ENCODE measurements around the gene UFD1.

Gene UFD1

GRCh38 chr22:19515654-19516377 lies 36.8 kb upstream of the UFD1 start:
- DNase-seq (ENCODE audit: low read depth): no peak

GRCh38 chr22:19514831-19515565 lies 36.0 kb upstream of the UFD1 start:
- no peak for DNase-seq (ENCODE audit: low read depth)

GRCh38 chr22:19513823-19514222 lies 34.8 kb upstream of the UFD1 start:
- DNase-seq (ENCODE audit: low read depth): no peak

- no peak for DNase-seq (ENCODE audit: low read depth)
Measured at GRCh38 chr22:19510919-19511341, 31.9 kb upstream of the UFD1 start.

GRCh38 chr22:19509923-19510322 lies 30.9 kb upstream of the UFD1 start:
- DNase-seq (ENCODE audit: low read depth): no peak

- DNase-seq (ENCODE audit: low read depth): no peak
Measured at GRCh38 chr22:19509191-19509590, 30.2 kb upstream of the UFD1 start.

- DNase-seq (ENCODE audit: low read depth): no peak
Measured at GRCh38 chr22:19508024-19508776, 29.2 kb upstream of the UFD1 start.

- no peak for DNase-seq (ENCODE audit: low read depth)
Measured at GRCh38 chr22:19507534-19507861, 28.5 kb upstream of the UFD1 start.

- DNase-seq (ENCODE audit: low read depth): no peak
Measured at GRCh38 chr22:19506212-19506611, 27.2 kb upstream of the UFD1 start.

- no peak for DNase-seq (ENCODE audit: low read depth)
Measured at GRCh38 chr22:19505735-19506126, 26.7 kb upstream of the UFD1 start.

- DNase-seq (ENCODE audit: low read depth): no peak
Measured at GRCh38 chr22:19504900-19505734, 26.1 kb upstream of the UFD1 start.

GRCh38 chr22:19503869-19504268 lies 24.9 kb upstream of the UFD1 start:
- no peak for DNase-seq (ENCODE audit: low read depth)

- no peak for DNase-seq (ENCODE audit: low read depth)
Measured at GRCh38 chr22:19503367-19503766, 24.4 kb upstream of the UFD1 start.

GRCh38 chr22:19501897-19502447 lies 23.0 kb upstream of the UFD1 start:
- no peak for DNase-seq (ENCODE audit: low read depth)

GRCh38 chr22:19499880-19500242 lies 20.9 kb upstream of the UFD1 start:
- no peak for DNase-seq (ENCODE audit: low read depth)

GRCh38 chr22:19499236-19499879 lies 20.4 kb upstream of the UFD1 start:
- no peak for DNase-seq (ENCODE audit: low read depth)

- no peak for DNase-seq (ENCODE audit: low read depth)
Measured at GRCh38 chr22:19498866-19499190, 19.8 kb upstream of the UFD1 start.

GRCh38 chr22:19498154-19498865 lies 19.3 kb upstream of the UFD1 start:
- no peak for DNase-seq (ENCODE audit: low read depth)

GRCh38 chr22:19497245-19497644 lies 18.3 kb upstream of the UFD1 start:
- no peak for DNase-seq (ENCODE audit: low read depth)

GRCh38 chr22:19496324-19496630 lies 17.3 kb upstream of the UFD1 start:
- no peak for DNase-seq (ENCODE audit: low read depth)

All from activated T-cell treated with anti-CD3 and anti-CD28 coated beads for 48 hours (primary cell).